Choroid plexus epithelial cell (primary cell): ENCODE measurements around the gene TARS3.

ENCODE experiments used
- DNase-seq: peaks from one replicate; pipeline ENCODE4 v3.0.0-alpha.2; 2010; ENCODE audit warnings: low read depth
- H3K4me3 ChIP-seq: 2 replicates; pipeline ENCODE4 v1.5.1; 2011; ENCODE audit warnings: low read depth, mild to moderate bottlenecking, control low read depth, low read length, moderate library complexity
- CTCF ChIP-seq: conservative IDR thresholded peaks from 2 replicates; pipeline ENCODE4 v1.5.1; 2011; ENCODE audit warnings: low read depth, mild to moderate bottlenecking, control low read depth, inconsistent platforms, low read length, moderate library complexity

The TARS3 gene

GRCh38 chr15:101684384-101684783, 39.9 kb downstream of the TARS3 start:
- DNase-seq = peak; percentile 51

GRCh38 chr15:101679806-101680205, 44.5 kb downstream of the TARS3 start:
- TF ChIP-seq CTCF = no peak
- no peak overlapping the region for H3K4me3 ChIP-seq
- DNase-seq = no peak

More at GRCh38 chr15:101684384-101684783, 39.9 kb downstream of the TARS3 start:
- no peak overlapping the region for H3K4me3 ChIP-seq
- TF ChIP-seq CTCF = no peak

GRCh38 chr15:101676921-101677329, 47.3 kb downstream of the TARS3 start:
- no peak for DNase-seq
- H3K4me3 ChIP-seq = no peak overlapping the region
- no peak for TF ChIP-seq CTCF

- TF ChIP-seq CTCF = peak; percentile 16
- DNase-seq = peak; percentile 77
- H3K4me3 ChIP-seq = peak overlapping the region; percentile 51
Observed at GRCh38 chr15:101675796-101676582, 48.3 kb downstream of the TARS3 start.

- H3K4me3 ChIP-seq = no peak overlapping the region
- no peak for TF ChIP-seq CTCF
- DNase-seq = peak; percentile 69
Observed at GRCh38 chr15:101675015-101675414, 49.3 kb downstream of the TARS3 start.

GRCh38 chr15:101672298-101672697, 52.0 kb downstream of the TARS3 start:
- DNase-seq = no peak
- no peak for TF ChIP-seq CTCF
- no peak overlapping the region for H3K4me3 ChIP-seq

- H3K4me3 ChIP-seq = no peak overlapping the region
- DNase-seq = peak; percentile 47
Observed at GRCh38 chr15:101669744-101670143, 54.5 kb downstream of the TARS3 start.

More at GRCh38 chr15:101669744-101670143, 54.5 kb downstream of the TARS3 start:
- TF ChIP-seq CTCF = no peak
